Dendritic cell treated with granulocyte-macrophage colony-stimulating factor and Interleukin-4, amounts not matched to agents 40 ng/mL and 50 ng/mL, for 4 days (primary cell): ENCODE data around the gene STK11.
A peak's percentile ranks its signal among the peaks of the same experiment; 100 is the strongest.

Source experiments
- H3K27ac Mint-ChIP-seq: one replicate; pipeline ENCODE4 v1.8.0; 2022; ENCODE audit warnings: mild to moderate bottlenecking, mixed read lengths
- H3K27me3 Mint-ChIP-seq: one replicate; pipeline ENCODE4 v1.8.0; 2022; ENCODE audit warnings: mild to moderate bottlenecking, mixed read lengths
- H3K36me3 Mint-ChIP-seq: one replicate; pipeline ENCODE4 v1.8.0; 2022; ENCODE audit warnings: low read depth, mixed read lengths
- H3K4me1 Mint-ChIP-seq: one replicate; pipeline ENCODE4 v1.8.0; 2022; ENCODE audit warnings: low read depth, mixed read lengths
- H3K4me3 Mint-ChIP-seq: one replicate; pipeline ENCODE4 v1.8.0; 2022; ENCODE audit warnings: mild to moderate bottlenecking, moderate library complexity, mixed read lengths
- H3K9me3 Mint-ChIP-seq: one replicate; pipeline ENCODE4 v1.8.0; 2022; ENCODE audit warnings: mixed read lengths
- intact Hi-C: fragments of 100-400 bp; cut with micrococcal nuclease; formaldehyde crosslinking; loops from one replicate; pipeline ENCODE4 v1.15.0; 2022

STK11 gene

DNA sequence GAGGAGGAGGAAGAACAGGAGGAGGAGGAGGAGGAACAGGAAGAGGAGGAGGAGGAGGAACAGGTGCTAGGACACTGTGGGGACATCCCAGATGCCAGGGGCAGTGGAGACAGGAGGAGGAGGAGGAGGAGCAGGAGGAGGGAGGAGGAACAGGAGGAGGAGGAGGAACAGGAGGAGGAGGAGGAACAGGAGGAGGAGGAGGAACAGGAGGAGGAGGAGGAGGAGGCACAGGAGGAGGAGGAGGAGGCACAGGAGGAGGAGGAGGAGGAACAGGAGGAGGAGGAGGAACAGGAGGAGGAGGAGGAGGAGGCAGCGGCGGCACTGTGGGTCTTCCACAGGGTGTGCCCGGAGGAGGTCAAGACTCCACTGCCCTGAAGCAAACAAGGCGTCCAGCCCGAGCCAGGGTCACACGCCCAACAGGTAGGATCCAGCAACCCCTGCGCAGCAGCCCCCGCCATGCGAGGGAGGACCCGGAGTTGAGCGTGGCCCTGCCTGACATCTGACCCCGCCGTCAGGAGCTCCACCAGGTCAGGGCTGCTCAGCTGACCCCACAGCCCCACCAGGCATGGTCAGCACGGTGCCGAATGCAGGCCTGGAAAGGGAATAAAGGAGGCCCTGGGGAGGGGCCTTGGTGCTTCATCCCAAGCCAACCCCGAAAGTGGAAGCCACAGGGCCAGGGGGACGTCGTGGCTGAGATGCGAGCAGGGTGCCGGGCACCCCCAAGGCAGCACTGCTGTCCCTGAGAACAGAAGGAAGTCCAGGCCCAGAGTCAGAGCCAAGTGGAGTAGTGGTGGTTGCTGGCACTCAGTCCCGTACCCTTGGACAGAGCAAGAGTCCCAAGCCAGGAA is 40.7 kb upstream of the STK11 start:
- H3K36me3 Mint-ChIP-seq, result peaks cover 58% of the 10 kb centered on the region
- peaks cover 84% of the 10 kb centered on the region for H3K4me1 Mint-ChIP-seq
- intact Hi-C loops, result no loop called here
- no peak overlapping the region for H3K4me3 Mint-ChIP-seq
- peak overlapping the region; percentile 31 for H3K27ac Mint-ChIP-seq
- H3K27me3 Mint-ChIP-seq, result no peaks in the 10 kb centered on the region
- H3K9me3 Mint-ChIP-seq, result no peaks in the 10 kb centered on the region

GRCh38 chr19:1166872-1167573 is 38.6 kb upstream of the STK11 start:
- intact Hi-C loops, result no loop called here

GRCh38 chr19:1167687-1168571 is 37.6 kb upstream of the STK11 start:
- no peak overlapping the region for H3K27ac Mint-ChIP-seq

More at GRCh38 chr19:1166872-1167573, 38.6 kb upstream of the STK11 start:
- no peak overlapping the region for H3K4me3 Mint-ChIP-seq
- H3K27me3 Mint-ChIP-seq, result no peaks in the 10 kb centered on the region
- H3K9me3 Mint-ChIP-seq, result no peaks in the 10 kb centered on the region
- peaks cover 63% of the 10 kb centered on the region for H3K36me3 Mint-ChIP-seq
- H3K4me1 Mint-ChIP-seq, result peaks cover 91% of the 10 kb centered on the region
- H3K27ac Mint-ChIP-seq, result no peak overlapping the region

DNA sequence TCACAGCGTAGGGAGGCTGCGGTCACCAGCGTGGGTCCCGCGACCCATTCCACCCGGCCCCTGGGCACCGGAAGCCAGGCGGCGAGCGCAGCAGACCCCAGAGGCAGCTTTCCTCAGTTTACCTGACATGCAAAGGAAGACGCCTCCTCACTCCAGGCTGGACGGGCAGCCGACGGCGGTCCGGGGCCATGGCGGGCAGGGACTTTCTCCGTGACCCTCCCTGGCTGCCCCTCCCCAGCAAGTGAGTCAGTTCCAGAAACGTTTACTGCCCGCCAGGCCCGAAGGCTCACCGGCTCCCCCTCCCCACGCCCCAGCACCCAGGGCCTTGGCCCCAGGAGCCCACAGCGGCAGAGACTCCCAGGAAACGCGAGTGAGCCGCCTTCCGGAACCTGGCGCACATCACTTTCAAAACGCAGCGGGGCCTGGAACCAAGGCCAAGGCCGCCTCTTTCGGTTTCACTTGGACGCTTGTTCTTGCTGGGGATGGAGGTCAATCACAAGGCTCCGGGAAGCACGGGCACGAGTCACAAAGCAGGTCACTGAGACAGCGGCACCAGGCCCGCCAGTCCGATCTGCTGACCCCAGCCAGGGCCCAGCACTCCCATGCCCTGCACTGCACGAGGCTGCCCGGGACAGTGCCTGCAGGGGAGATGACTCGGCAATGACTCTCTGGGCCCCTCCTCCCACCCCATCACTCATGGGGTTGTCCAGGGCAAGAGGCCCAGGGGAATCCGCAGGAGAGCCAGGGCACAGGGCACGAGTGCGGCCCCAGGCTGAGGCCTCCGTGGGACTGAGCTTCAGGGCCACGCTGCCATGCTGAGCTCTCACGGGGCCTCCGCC is 36.8 kb upstream of the STK11 start:
- H3K4me1 Mint-ChIP-seq, result peaks cover 83% of the 10 kb centered on the region
- H3K27ac Mint-ChIP-seq, result peak overlapping the region; percentile 20
- H3K4me3 Mint-ChIP-seq, result peak overlapping the region; percentile 36
- H3K27me3 Mint-ChIP-seq, result no peaks in the 10 kb centered on the region
- H3K36me3 Mint-ChIP-seq, result peaks cover 81% of the 10 kb centered on the region
- intact Hi-C loops, result no loop called here
- H3K9me3 Mint-ChIP-seq, result no peaks in the 10 kb centered on the region

More at GRCh38 chr19:1167687-1168571, 37.6 kb upstream of the STK11 start:
- peaks cover 92% of the 10 kb centered on the region for H3K4me1 Mint-ChIP-seq
- no peaks in the 10 kb centered on the region for H3K9me3 Mint-ChIP-seq
- H3K4me3 Mint-ChIP-seq, result no peak overlapping the region
- peaks cover 72% of the 10 kb centered on the region for H3K36me3 Mint-ChIP-seq
- intact Hi-C loops, result no loop called here
- H3K27me3 Mint-ChIP-seq, result no peaks in the 10 kb centered on the region

DNA sequence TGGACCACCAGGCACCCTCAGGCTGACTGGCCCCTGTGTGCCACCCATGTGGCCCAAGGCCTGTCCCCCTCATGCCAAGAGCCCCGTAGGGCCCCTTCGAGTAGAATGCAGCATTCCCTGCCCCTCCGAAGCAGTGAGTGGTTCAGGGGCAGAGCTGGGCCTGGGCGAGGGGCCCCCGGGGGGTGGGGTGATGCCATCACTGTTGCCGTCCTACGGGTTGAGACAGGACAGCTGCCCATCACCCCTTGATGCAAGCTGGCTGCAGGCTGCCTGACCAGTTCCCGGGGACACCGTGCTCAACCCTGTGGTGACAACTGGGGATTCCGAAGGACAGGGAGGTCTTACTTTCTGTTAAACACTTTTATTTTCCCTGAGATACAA is 36.2 kb upstream of the STK11 start:
- intact Hi-C loops, result no loop called here
- peaks cover 79% of the 10 kb centered on the region for H3K4me1 Mint-ChIP-seq
- H3K27me3 Mint-ChIP-seq, result no peaks in the 10 kb centered on the region
- no peak overlapping the region for H3K4me3 Mint-ChIP-seq
- no peaks in the 10 kb centered on the region for H3K9me3 Mint-ChIP-seq
- peaks cover 82% of the 10 kb centered on the region for H3K36me3 Mint-ChIP-seq
- no peak overlapping the region for H3K27ac Mint-ChIP-seq

GRCh38 chr19:1169921-1170885 is 35.4 kb upstream of the STK11 start:
- peak overlapping the region; percentile 2 for H3K4me3 Mint-ChIP-seq
- H3K27me3 Mint-ChIP-seq, result no peaks in the 10 kb centered on the region
- H3K36me3 Mint-ChIP-seq, result peaks cover 82% of the 10 kb centered on the region
- H3K4me1 Mint-ChIP-seq, result peaks cover 82% of the 10 kb centered on the region
- intact Hi-C loops, result loop anchor here (5.0 kb wide), 1 partner anchor 38 kb away; no protein-coding TSS in a partner anchor
- no peaks in the 10 kb centered on the region for H3K9me3 Mint-ChIP-seq
- H3K27ac Mint-ChIP-seq, result peak overlapping the region; percentile 9

DNA sequence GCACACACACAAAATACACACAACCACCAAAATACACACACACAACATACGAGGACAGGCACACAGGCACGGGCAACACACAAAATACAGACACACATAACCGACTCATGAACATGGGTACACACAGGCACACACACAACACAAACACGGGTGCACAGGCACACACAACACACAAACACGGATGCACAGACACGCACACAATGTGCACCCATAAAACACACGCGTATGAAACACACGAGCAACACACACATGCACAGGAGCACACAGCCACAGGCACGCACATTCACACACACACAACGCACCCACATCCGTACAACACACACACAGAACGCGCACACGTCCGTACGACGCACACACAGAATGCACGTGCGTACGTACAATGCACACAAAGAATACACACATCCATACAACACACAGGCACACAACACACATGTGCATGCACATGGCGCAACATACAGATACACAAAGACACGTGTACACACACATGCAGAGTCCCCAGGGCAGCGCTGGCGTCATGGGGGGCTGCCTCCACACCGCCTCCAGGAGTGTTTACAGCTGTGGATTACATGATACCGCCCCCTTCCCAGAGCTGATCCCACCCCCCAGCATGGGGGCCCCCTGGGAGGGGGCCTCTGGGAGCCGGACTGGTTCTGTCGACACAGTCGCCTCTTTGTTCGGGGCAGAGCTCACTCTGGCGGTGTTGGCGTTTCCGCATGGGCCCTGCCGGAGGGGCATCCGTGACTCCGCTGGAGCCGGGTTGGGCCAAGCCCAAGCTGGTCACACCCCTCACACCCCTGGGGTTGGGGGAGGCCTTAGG is 34.4 kb upstream of the STK11 start:
- intact Hi-C loops, result loop anchor here (5.0 kb wide), 1 partner anchor 39 kb away; no protein-coding TSS in a partner anchor
- H3K27me3 Mint-ChIP-seq, result no peaks in the 10 kb centered on the region
- H3K4me1 Mint-ChIP-seq, result peaks cover 80% of the 10 kb centered on the region
- H3K27ac Mint-ChIP-seq, result peak overlapping the region; percentile 9
- no peaks in the 10 kb centered on the region for H3K9me3 Mint-ChIP-seq
- H3K36me3 Mint-ChIP-seq, result peaks cover 77% of the 10 kb centered on the region
- H3K4me3 Mint-ChIP-seq, result peak overlapping the region; percentile 2

- intact Hi-C loops, result loop anchor here (5.0 kb wide), 1 partner anchor 40 kb away; no protein-coding TSS in a partner anchor
- peak overlapping the region; percentile 98 for H3K4me3 Mint-ChIP-seq
- H3K9me3 Mint-ChIP-seq, result no peaks in the 10 kb centered on the region
- H3K27me3 Mint-ChIP-seq, result no peaks in the 10 kb centered on the region
- H3K27ac Mint-ChIP-seq, result peak overlapping the region; percentile 99
- peaks cover 70% of the 10 kb centered on the region for H3K36me3 Mint-ChIP-seq
- H3K4me1 Mint-ChIP-seq, result peaks cover 75% of the 10 kb centered on the region
Observed at GRCh38 chr19:1171755-1172352, 33.7 kb upstream of the STK11 start.

DNA sequence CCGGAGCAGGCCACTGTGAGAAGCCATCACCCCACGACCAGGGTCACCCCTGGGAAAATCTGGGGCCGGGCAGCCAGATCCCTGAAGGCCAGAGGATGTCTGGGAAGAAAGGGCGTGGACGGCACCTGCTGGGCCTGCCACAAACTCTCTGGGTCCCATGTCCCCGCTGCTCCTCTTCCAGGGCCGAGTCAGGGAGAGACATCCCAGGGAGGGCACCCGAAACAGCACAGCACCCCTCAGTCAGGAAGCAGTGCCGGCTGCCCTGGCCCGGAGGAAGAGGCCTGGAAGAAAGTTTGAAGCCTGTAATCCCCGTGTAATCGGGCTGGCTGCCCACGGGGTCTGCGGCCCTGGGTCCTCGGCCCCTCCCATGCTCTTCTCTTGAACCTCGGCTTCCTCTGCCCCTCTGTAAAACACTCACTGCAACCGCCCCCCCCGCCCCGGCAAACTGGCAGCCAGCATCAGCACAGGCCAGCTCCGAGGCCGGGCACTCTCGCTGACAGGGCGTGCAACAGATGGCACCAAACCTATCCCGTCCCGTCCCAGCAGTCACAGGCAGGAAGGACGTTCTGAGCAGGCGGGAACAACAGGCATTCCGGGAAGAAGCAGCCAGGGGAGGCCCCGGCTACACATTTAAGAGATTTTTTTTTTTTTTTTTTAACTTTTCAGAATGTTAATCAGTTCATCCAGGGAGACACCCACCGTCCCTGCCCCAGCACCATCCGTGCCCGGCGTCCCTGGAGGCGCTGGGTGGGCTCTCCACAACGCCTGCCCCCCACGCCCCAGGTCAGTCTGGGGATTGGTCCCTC is 33.0 kb upstream of the STK11 start:
- Mint-ChIP-seq H3K9me3 (no peaks in the 10 kb centered on the region), H3K4me3 (peak overlapping the region; percentile 98), H3K27ac (peak overlapping the region; percentile 99), H3K36me3 (peaks cover 63% of the 10 kb centered on the region), H3K4me1 (peaks cover 75% of the 10 kb centered on the region), H3K27me3 (no peaks in the 10 kb centered on the region)
- intact Hi-C loops, result loop anchor here (5.0 kb wide), 1 partner anchor 40 kb away; no protein-coding TSS in a partner anchor

- Mint-ChIP-seq H3K27me3 (no peaks in the 10 kb centered on the region), H3K4me3 (peak overlapping the region; percentile 98), H3K4me1 (peaks cover 73% of the 10 kb centered on the region), H3K36me3 (peaks cover 55% of the 10 kb centered on the region), H3K9me3 (no peaks in the 10 kb centered on the region), H3K27ac (peak overlapping the region; percentile 99)
- intact Hi-C loops, result loop anchor here (5.0 kb wide), 1 partner anchor 41 kb away; no protein-coding TSS in a partner anchor
Observed at GRCh38 chr19:1173159-1173844, 32.3 kb upstream of the STK11 start.
